ENCODE measurements around the gene HSD3B7.

Gene HSD3B7

GRCh38 chr16:30982548-30983288 is 2.3 kb upstream of the HSD3B7 start:
- DNase-seq (ENCODE audit: low read depth in 2 of 2): no peak

- no peak for DNase-seq (ENCODE audit: low read depth in 2 of 2)
Measured at GRCh38 chr16:30983289-30983889, 1.6 kb upstream of the HSD3B7 start.

GRCh38 chr16:30983898-30984610 is 953 bp upstream of the HSD3B7 start:
- DNase-seq (ENCODE audit: low read depth in 2 of 2): no peak

GRCh38 chr16:30985401-30986128 is 558 bp downstream of the HSD3B7 start:
- DNase-seq (ENCODE audit: low read depth in 2 of 2): no peak

- no peak for DNase-seq (ENCODE audit: low read depth in 2 of 2)
Measured at GRCh38 chr16:30986129-30986991, 1.4 kb downstream of the HSD3B7 start.

- DNase-seq (ENCODE audit: low read depth in 2 of 2): no peak
Measured at GRCh38 chr16:30987581-30988190, 2.7 kb downstream of the HSD3B7 start.

GRCh38 chr16:30989469-30990047 is 4.6 kb downstream of the HSD3B7 start:
- no peak for DNase-seq (ENCODE audit: low read depth in 2 of 2)

GRCh38 chr16:30990105-30990504 is 5.1 kb downstream of the HSD3B7 start:
- no peak for DNase-seq (ENCODE audit: low read depth in 2 of 2)

GRCh38 chr16:30991052-30991451 is 6.0 kb downstream of the HSD3B7 start:
- no peak for DNase-seq (ENCODE audit: low read depth in 2 of 2)

- DNase-seq (ENCODE audit: low read depth in 2 of 2): no peak
Measured at GRCh38 chr16:30992276-30992780, 7.3 kb downstream of the HSD3B7 start.

- DNase-seq (ENCODE audit: low read depth in 2 of 2): no peak
Measured at GRCh38 chr16:30992931-30993816, 8.2 kb downstream of the HSD3B7 start.

- no peak for DNase-seq (ENCODE audit: low read depth in 2 of 2)
Measured at GRCh38 chr16:30995927-30996323, 10.9 kb downstream of the HSD3B7 start.

- no peak for DNase-seq (ENCODE audit: low read depth in 2 of 2)
Measured at GRCh38 chr16:30996324-30996984, 11.4 kb downstream of the HSD3B7 start.

GRCh38 chr16:30996985-30997724 is 12.1 kb downstream of the HSD3B7 start:
- DNase-seq (ENCODE audit: low read depth in 2 of 2): peak; percentile 74 to 82

GRCh38 chr16:30997725-30998711 is 13.0 kb downstream of the HSD3B7 start:
- DNase-seq (ENCODE audit: low read depth in 2 of 2): no peak

- no peak for DNase-seq (ENCODE audit: low read depth in 2 of 2)
Measured at GRCh38 chr16:30998852-30999761, 14.1 kb downstream of the HSD3B7 start.
